ENCODE data around the gene LASP1.
A peak's percentile ranks its signal among the peaks of the same experiment; 100 is the strongest.

The LASP1 gene

GRCh38 chr17:38869526-38870258 lies at the start of gene LASP1:
Gene LASP1, plus strand, starts transcription at chr17:38870058. Its CDS starts 132 bp downstream, at chr17:38870190.
- H3K27me3 ChIP-seq (ENCODE audit: control insufficient read depth in 1 of 2, insufficient read depth in 2 of 2, low read length in 2 of 2), result no peaks in the 10 kb centered on the region
- H3K9ac ChIP-seq (ENCODE audit: low read length in 2 of 2), result peak within 1 kb of the TSS; percentile 82 to 87
- H3K36me3 ChIP-seq (ENCODE audit: control insufficient read depth in 2 of 2, insufficient read depth in 2 of 2, low read length in 2 of 2), result peaks cover 0 to 2% of the 10 kb centered on the region in 2 donors
- peaks cover 48% of the 10 kb centered on the region for H3K4me1 ChIP-seq (ENCODE audit: control insufficient read depth, insufficient read depth, low read length)
- H3K27ac ChIP-seq (ENCODE audit: low read length), result peak within 1 kb of the TSS; percentile 92
- H3K9me3 ChIP-seq (ENCODE audit: control insufficient read depth in 2 of 2, low read length in 2 of 2), result no peaks in the 10 kb centered on the region
- peak within 1 kb of the TSS; percentile 93 to 98 for H3K4me3 ChIP-seq (ENCODE audit: low read length in 2 of 2)

DNA sequence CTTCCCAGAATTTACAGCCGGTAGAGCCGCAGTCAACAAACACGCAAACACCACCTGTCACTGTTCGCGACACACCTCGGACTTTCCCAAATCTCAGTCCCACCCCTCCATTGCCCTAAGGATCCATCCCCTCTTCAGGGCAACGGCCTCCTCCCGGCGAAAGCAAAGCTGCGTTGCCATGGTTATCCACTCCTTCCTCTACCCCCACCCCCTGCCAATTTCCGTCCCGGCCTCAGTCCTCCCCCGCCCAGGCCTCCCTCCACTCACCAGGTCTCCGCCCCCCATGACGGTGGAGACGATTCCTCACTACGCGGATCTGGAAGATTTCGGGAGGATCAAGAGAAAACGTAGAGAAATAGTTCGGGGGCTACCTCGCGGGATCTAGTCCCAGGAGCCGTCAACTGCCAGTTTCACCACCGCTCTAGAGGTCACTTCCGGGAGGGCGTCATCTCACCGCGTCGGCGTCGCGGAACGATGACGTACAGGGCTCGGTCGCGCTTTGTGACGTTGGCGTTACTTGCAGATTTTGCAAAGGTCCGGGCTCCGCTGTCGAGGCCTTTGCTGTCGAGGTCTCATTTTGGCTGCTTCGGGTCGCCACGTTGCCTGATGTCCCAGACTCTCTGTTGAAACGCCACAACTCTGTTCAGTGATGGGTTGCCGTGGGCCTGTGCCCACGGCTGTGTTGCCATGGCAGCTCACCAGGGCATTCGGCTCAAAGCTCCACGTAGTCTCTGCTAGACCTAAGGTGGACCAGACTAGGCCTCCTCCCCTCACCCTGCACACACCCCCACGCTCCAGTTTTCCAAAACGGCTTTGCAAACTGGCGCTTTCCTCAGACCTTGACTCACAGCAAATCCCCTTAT lies 44.7 kb upstream of the LASP1 start, which contains the start of gene CWC25:
Gene CWC25, minus strand, starts transcription at position 423 of the 863 bp plus-strand sequence. Its CDS starts 138 bp downstream, at position 285.
- H3K36me3 ChIP-seq (ENCODE audit: control insufficient read depth in 2 of 2, insufficient read depth in 2 of 2, low read length in 2 of 2), result peaks cover 6 to 13% of the 10 kb centered on the region in 2 donors
- H3K9me3 ChIP-seq (ENCODE audit: control insufficient read depth in 2 of 2, low read length in 2 of 2), result no peaks in the 10 kb centered on the region
- peak within 1 kb of the TSS; percentile 99 for H3K4me3 ChIP-seq (ENCODE audit: low read length in 2 of 2)
- no peaks in the 10 kb centered on the region for H3K27me3 ChIP-seq (ENCODE audit: control insufficient read depth in 1 of 2, insufficient read depth in 2 of 2, low read length in 2 of 2)
- peak within 1 kb of the TSS; percentile 100 for H3K27ac ChIP-seq (ENCODE audit: low read length)
- H3K9ac ChIP-seq (ENCODE audit: low read length in 2 of 2), result peak within 1 kb of the TSS; percentile 97 to 99
- H3K4me1 ChIP-seq (ENCODE audit: control insufficient read depth, insufficient read depth, low read length), result peaks cover 21% of the 10 kb centered on the region

- Histone ChIP-seq H3K27ac (ENCODE audit: low read length) (peak overlapping the region; percentile 100), H3K4me1 (ENCODE audit: control insufficient read depth, insufficient read depth, low read length) (peaks cover 21% of the 10 kb centered on the region), H3K36me3 (ENCODE audit: control insufficient read depth in 2 of 2, insufficient read depth in 2 of 2, low read length in 2 of 2) (peaks cover 0 to 6% of the 10 kb centered on the region in 2 donors), H3K27me3 (ENCODE audit: control insufficient read depth in 1 of 2, insufficient read depth in 2 of 2, low read length in 2 of 2) (no peaks in the 10 kb centered on the region), H3K4me3 (ENCODE audit: low read length in 2 of 2) (peak overlapping the region; percentile 99), H3K9me3 (ENCODE audit: control insufficient read depth in 2 of 2, low read length in 2 of 2) (no peaks in the 10 kb centered on the region), H3K9ac (ENCODE audit: low read length in 2 of 2) (peak overlapping the region; percentile 97 to 99)
These were observed 44.1 kb upstream of the LASP1 start for GRCh38 chr17:38825762-38826247.

GRCh38 chr17:38844261-38844757 lies 25.5 kb upstream of the LASP1 start:
- no peak overlapping the region for H3K9ac ChIP-seq (ENCODE audit: low read length in 2 of 2)
- H3K27me3 ChIP-seq (ENCODE audit: control insufficient read depth in 1 of 2, insufficient read depth in 2 of 2, low read length in 2 of 2), result no peaks in the 10 kb centered on the region

GRCh38 chr17:38848557-38848891 lies 21.3 kb upstream of the LASP1 start:
- Histone ChIP-seq H3K27ac (ENCODE audit: low read length) (no peak overlapping the region), H3K27me3 (ENCODE audit: control insufficient read depth in 1 of 2, insufficient read depth in 2 of 2, low read length in 2 of 2) (no peaks in the 10 kb centered on the region), H3K4me1 (ENCODE audit: control insufficient read depth, insufficient read depth, low read length) (peaks cover 23% of the 10 kb centered on the region), H3K36me3 (ENCODE audit: control insufficient read depth in 2 of 2, insufficient read depth in 2 of 2, low read length in 2 of 2) (peaks cover 36 to 37% of the 10 kb centered on the region in 2 donors), H3K4me3 (ENCODE audit: low read length in 2 of 2) (no peak overlapping the region), H3K9me3 (ENCODE audit: control insufficient read depth in 2 of 2, low read length in 2 of 2) (no peaks in the 10 kb centered on the region), H3K9ac (ENCODE audit: low read length in 2 of 2) (no peak overlapping the region)

More at GRCh38 chr17:38844261-38844757, 25.5 kb upstream of the LASP1 start:
- Histone ChIP-seq H3K27ac (ENCODE audit: low read length) (no peak overlapping the region), H3K9me3 (ENCODE audit: control insufficient read depth in 2 of 2, low read length in 2 of 2) (no peaks in the 10 kb centered on the region), H3K36me3 (ENCODE audit: control insufficient read depth in 2 of 2, insufficient read depth in 2 of 2, low read length in 2 of 2) (peaks cover 16% of the 10 kb centered on the region in 2 donors), H3K4me1 (ENCODE audit: control insufficient read depth, insufficient read depth, low read length) (no peaks in the 10 kb centered on the region), H3K4me3 (ENCODE audit: low read length in 2 of 2) (no peak overlapping the region)

- Histone ChIP-seq H3K9me3 (ENCODE audit: control insufficient read depth in 2 of 2, low read length in 2 of 2) (no peaks in the 10 kb centered on the region), H3K9ac (ENCODE audit: low read length in 2 of 2) (no peak overlapping the region), H3K4me3 (ENCODE audit: low read length in 2 of 2) (no peak overlapping the region), H3K27ac (ENCODE audit: low read length) (no peak overlapping the region), H3K27me3 (ENCODE audit: control insufficient read depth in 1 of 2, insufficient read depth in 2 of 2, low read length in 2 of 2) (no peaks in the 10 kb centered on the region), H3K36me3 (ENCODE audit: control insufficient read depth in 2 of 2, insufficient read depth in 2 of 2, low read length in 2 of 2) (peaks cover 36 to 37% of the 10 kb centered on the region in 2 donors), H3K4me1 (ENCODE audit: control insufficient read depth, insufficient read depth, low read length) (peaks cover 23% of the 10 kb centered on the region)
These were observed 20.8 kb upstream of the LASP1 start for GRCh38 chr17:38848939-38849605.

DNA sequence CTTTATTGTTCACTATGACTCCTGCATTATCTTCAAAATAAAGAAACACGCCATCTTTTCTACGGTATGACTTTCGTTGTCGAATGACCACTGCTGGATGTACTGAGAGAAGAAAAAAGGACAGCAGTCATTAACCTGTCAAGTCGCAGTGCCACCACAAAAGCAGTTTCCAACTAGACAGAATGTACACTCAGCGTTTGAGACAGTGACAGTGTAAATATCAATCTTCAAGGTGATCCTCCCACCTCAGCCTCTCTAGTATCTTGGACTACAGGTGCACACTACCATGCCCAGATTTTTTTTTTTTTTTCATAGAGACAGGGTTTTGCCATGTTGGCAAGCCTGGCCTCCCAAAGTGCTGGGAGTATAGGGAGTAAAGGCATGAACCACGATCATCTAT lies 19.5 kb upstream of the LASP1 start:
- H3K36me3 ChIP-seq (ENCODE audit: control insufficient read depth in 2 of 2, insufficient read depth in 2 of 2, low read length in 2 of 2), result peaks cover 36 to 37% of the 10 kb centered on the region in 2 donors
- no peaks in the 10 kb centered on the region for H3K27me3 ChIP-seq (ENCODE audit: control insufficient read depth in 1 of 2, insufficient read depth in 2 of 2, low read length in 2 of 2)
- no peaks in the 10 kb centered on the region for H3K9me3 ChIP-seq (ENCODE audit: control insufficient read depth in 2 of 2, low read length in 2 of 2)
- no peak overlapping the region for H3K27ac ChIP-seq (ENCODE audit: low read length)
- H3K4me3 ChIP-seq (ENCODE audit: low read length in 2 of 2), result no peak overlapping the region
- H3K4me1 ChIP-seq (ENCODE audit: control insufficient read depth, insufficient read depth, low read length), result peaks cover 23% of the 10 kb centered on the region
- H3K9ac ChIP-seq (ENCODE audit: low read length in 2 of 2), result no peak overlapping the region

DNA sequence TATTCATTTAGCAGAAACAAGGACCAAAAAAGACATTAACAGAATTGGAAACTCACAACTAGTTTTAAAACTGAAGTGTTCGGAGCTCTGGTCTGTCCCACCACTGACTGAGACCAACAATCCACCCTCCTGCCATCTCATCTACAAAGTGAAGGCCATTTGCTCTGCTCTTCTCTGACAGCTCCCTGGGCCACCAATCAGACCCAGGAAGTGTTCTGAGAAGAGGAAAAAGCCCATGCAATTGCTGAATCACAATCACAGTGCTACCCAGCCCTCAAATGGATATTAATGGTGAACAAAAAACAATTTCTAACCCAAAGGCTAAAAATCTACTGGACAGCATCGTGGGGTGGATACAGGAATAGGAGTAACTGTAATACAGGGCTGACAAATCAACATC lies 18.4 kb upstream of the LASP1 start:
- Histone ChIP-seq H3K4me3 (ENCODE audit: low read length in 2 of 2) (peak overlapping the region in 1 of 2 donors; percentile 30), H3K9ac (ENCODE audit: low read length in 2 of 2) (peak overlapping the region; percentile 22 to 29), H3K27ac (ENCODE audit: low read length) (no peak overlapping the region), H3K4me1 (ENCODE audit: control insufficient read depth, insufficient read depth, low read length) (peaks cover 23% of the 10 kb centered on the region), H3K27me3 (ENCODE audit: control insufficient read depth in 1 of 2, insufficient read depth in 2 of 2, low read length in 2 of 2) (no peaks in the 10 kb centered on the region), H3K9me3 (ENCODE audit: control insufficient read depth in 2 of 2, low read length in 2 of 2) (no peaks in the 10 kb centered on the region), H3K36me3 (ENCODE audit: control insufficient read depth in 2 of 2, insufficient read depth in 2 of 2, low read length in 2 of 2) (peaks cover 36 to 37% of the 10 kb centered on the region in 2 donors)

- Histone ChIP-seq H3K27me3 (ENCODE audit: control insufficient read depth in 1 of 2, insufficient read depth in 2 of 2, low read length in 2 of 2) (no peaks in the 10 kb centered on the region), H3K27ac (ENCODE audit: low read length) (peak overlapping the region; percentile 97), H3K4me1 (ENCODE audit: control insufficient read depth, insufficient read depth, low read length) (peaks cover 23% of the 10 kb centered on the region), H3K36me3 (ENCODE audit: control insufficient read depth in 2 of 2, insufficient read depth in 2 of 2, low read length in 2 of 2) (peaks cover 33 to 34% of the 10 kb centered on the region in 2 donors), H3K4me3 (ENCODE audit: low read length in 2 of 2) (peak overlapping the region; percentile 87 to 90), H3K9ac (ENCODE audit: low read length in 2 of 2) (peak overlapping the region; percentile 95 to 99), H3K9me3 (ENCODE audit: control insufficient read depth in 2 of 2, low read length in 2 of 2) (no peaks in the 10 kb centered on the region)
These were observed 17.0 kb upstream of the LASP1 start for GRCh38 chr17:38852771-38853291.
